Measurements from ENCODE around the gene KIF6.

The KIF6 gene

DNA sequence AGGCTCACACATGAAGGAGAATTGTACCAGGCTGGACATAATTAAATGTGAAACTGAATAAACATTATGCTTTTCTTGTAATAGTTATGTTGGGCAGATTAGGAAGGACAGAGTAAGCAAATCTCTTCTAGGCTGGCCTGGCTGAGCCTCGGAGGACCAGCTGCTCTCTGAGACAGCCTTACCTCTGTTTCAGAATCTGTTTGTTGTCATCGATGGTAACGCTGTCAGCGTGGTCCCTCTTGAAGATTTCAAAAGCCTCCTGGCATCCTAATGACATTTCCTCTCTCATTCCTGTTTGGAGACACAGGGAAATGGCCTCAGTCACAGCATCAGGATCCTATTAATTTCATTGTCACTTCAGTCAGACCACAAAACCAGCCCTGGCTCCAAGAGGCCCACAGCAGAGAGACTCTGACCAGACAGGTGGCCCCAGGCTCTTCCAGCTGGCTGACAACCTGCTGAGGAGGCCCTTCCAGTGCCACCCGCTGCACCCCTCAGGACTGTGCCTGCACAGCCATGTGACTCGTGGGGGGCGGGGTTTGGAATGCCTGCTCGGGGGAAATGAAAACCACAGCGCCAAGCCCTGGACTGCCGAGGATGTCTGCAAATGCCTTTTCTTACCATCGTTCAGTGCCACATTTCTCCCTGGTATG lies 294.2 kb downstream of the KIF6 start:
- no peak for DNase-seq (ENCODE audit: extremely low spot score)
- ChIA-PET POLR2A (no interaction called here), CTCF (interaction anchor here (1.1 kb wide), 1 partner anchor 21 kb away, joined by 4 read pairs; no protein-coding TSS in a partner anchor)
- TF ChIP-seq CTCF (IDR thresholded peaks at IDR 0.05; ENCODE audit: control extremely low read depth, extremely low read depth, low read depth, missing control alignments): no peak

- ChIA-PET CTCF (interaction anchor here (1.1 kb wide), 1 partner anchor 22 kb away, joined by 4 read pairs; no protein-coding TSS in a partner anchor), POLR2A (no interaction called here)
- no peak for TF ChIP-seq CTCF (IDR thresholded peaks at IDR 0.05; ENCODE audit: control extremely low read depth, extremely low read depth, low read depth, missing control alignments)
- no peak for DNase-seq (ENCODE audit: extremely low spot score)
Measured at GRCh38 chr6:39430446-39430845, 294.8 kb downstream of the KIF6 start.

DNA sequence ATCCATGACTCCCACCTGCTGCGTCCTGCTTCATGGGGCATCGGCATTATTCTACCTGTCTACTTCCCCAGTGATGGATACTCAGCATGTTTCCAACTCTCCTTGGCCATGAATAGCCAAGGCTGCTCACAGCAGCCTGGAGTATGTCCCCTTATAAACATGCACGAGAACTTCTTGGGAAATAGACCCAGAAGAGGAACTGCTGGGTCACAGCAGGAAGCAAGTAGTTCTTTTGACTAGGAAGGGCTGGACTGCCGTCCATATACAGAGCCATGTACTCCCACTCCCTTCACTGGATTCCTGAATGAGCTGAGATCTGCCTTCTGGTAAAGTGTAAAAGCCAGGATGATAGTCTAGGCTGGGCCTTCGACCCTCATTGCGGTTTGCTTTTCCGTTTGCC lies 296.4 kb downstream of the KIF6 start:
- no peak for TF ChIP-seq CTCF (IDR thresholded peaks at IDR 0.05; ENCODE audit: control extremely low read depth, extremely low read depth, low read depth, missing control alignments)
- no peak for DNase-seq (ENCODE audit: extremely low spot score)
- ChIA-PET CTCF (interaction anchor here (0.9 kb wide), 1 partner anchor 66 kb away, joined by 3 read pairs; no protein-coding TSS in a partner anchor), POLR2A (no interaction called here)

- TF ChIP-seq CTCF (IDR thresholded peaks at IDR 0.05; ENCODE audit: control extremely low read depth, extremely low read depth, low read depth, missing control alignments): no peak
- CTCF ChIA-PET: no interaction called here
- POLR2A ChIA-PET: no interaction called here
- DNase-seq (ENCODE audit: extremely low spot score): no peak
Measured at GRCh38 chr6:39428152-39428551, 297.1 kb downstream of the KIF6 start.

DNA sequence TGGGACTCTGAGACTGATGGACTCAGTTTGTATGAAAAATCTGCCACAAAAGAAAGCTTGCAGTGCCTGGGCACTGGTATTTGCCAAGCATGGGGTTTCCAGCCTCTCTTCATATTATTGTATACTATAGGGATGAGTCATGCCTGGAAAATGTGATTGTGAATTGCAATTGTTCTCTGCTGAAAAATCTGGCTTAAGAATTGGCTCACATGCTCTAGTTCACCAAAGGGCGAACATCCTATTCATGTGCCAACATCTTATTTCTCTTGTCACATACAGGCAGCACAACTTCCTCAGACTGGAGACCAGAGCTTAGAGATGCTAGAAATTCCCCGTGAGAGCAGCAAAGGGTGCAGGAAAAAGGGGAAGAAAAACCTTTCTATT lies 299.1 kb downstream of the KIF6 start:
- ChIA-PET POLR2A (no interaction called here), CTCF (no interaction called here)
- TF ChIP-seq CTCF (IDR thresholded peaks at IDR 0.05; ENCODE audit: control extremely low read depth, extremely low read depth, low read depth, missing control alignments): no peak
- DNase-seq (ENCODE audit: extremely low spot score): no peak

DNA sequence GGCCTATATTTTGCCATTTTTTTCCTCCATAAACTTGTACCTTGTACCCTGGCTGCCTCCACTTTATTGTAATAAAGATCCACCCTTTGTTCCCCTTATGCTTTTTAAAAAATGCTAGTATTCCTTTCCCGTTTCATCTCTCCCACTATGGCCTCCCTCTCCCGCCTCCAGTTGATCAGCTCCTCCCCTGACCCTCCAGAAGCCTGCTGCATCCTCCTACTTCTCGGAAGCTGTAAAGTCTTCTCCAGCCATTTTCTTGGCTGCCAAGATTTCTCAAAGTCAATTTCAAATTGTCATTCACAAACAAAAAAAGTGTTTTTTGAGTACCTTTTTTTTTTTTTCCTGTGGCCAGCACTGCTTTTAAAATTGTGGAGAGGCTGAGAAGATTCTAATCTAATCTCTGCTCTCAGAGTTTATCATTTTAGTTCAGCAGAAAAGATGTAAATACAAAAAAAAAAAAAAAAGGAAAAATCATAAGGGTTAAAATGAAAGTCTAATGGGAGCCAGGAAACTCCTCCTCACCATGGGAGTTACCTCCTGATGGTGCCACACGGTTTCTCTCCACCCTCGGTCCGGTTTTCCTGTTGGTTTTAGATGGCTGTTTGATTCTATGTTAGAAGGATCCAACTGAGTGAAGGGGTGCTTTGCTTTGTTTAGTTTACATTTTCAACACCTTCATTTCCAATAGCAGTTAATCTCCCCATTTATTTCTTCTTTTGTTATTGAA lies 299.7 kb downstream of the KIF6 start:
- POLR2A ChIA-PET: no interaction called here

More for the DNA sequence above, 299.7 kb downstream of the KIF6 start:
- no peak for DNase-seq (ENCODE audit: extremely low spot score)
- CTCF ChIA-PET: no interaction called here
- no peak for TF ChIP-seq CTCF (IDR thresholded peaks at IDR 0.05; ENCODE audit: control extremely low read depth, extremely low read depth, low read depth, missing control alignments)
